HEK293T (cell line): ENCODE results near the gene CAMK2B.

Source experiments
- CTCF ChIA-PET: fragments of 350-600 bp; formaldehyde crosslinking; extraction: SDS; loops from one replicate; lab custom pipeline; 2021; ENCODE audit warnings: antibody characterized with exemption, inconsistent platforms; lab: Yijun Ruan, JAX
- POLR2A ChIA-PET: fragments of 350-600 bp; formaldehyde crosslinking; extraction: SDS; loops from one replicate; lab custom pipeline; 2020; ENCODE audit warnings: antibody characterized with exemption, inconsistent platforms; lab: Yijun Ruan, JAX
- DNase-seq: peaks from one replicate; pipeline ENCODE4 v3.0.0; 2012; ENCODE audit warnings: mixed read lengths; ENCODE audit errors: extremely low spot score
- ARNT ChIP-seq: fragments of 450-650 bp; IDR thresholded peaks from 2 replicates; pipeline ENCODE4 v1.6.1; 2017; ENCODE audit warnings: mild to moderate bottlenecking
- BHLHE40 ChIP-seq: fragments of 450-650 bp; IDR thresholded peaks from 2 replicates; pipeline ENCODE4 v1.6.1; 2016; ENCODE audit warnings: mild to moderate bottlenecking, moderate library complexity, borderline replicate concordance
- CTBP1 ChIP-seq: fragments of 450-650 bp; IDR thresholded peaks from 2 replicates; pipeline ENCODE4 v1.6.1; 2016; ENCODE audit warnings: borderline replicate concordance
- ELF4 ChIP-seq: fragments of 450-650 bp; IDR thresholded peaks from 2 replicates; pipeline ENCODE4 v1.6.1; 2017; ENCODE audit warnings: antibody characterized with exemption
- FOXA1 ChIP-seq: fragments of 450-650 bp; IDR thresholded peaks from 2 replicates; pipeline ENCODE4 v1.6.1; 2016; ENCODE audit warnings: mild to moderate bottlenecking
- FOXK2 ChIP-seq: fragments of 450-650 bp; IDR thresholded peaks from 2 replicates; pipeline ENCODE4 v1.6.1; 2016; ENCODE audit warnings: mild to moderate bottlenecking
- FOXM1 ChIP-seq: fragments of 450-650 bp; IDR thresholded peaks from 2 replicates; pipeline ENCODE4 v1.6.1; 2017; ENCODE audit warnings: mild to moderate bottlenecking, borderline replicate concordance
- HDGF ChIP-seq: fragments of 450-650 bp; IDR thresholded peaks from 2 replicates; pipeline ENCODE4 v1.6.1; 2017; ENCODE audit warnings: antibody characterized with exemption, borderline replicate concordance
- L3MBTL2 ChIP-seq: fragments of 450-650 bp; conservative IDR thresholded peaks from 2 replicates; pipeline ENCODE4 v1.6.1; 2016; ENCODE audit warnings: mild to moderate bottlenecking
- LEF1 ChIP-seq: fragments of 450-650 bp; IDR thresholded peaks from 2 replicates; pipeline ENCODE4 v1.6.1; 2017; ENCODE audit warnings: mild to moderate bottlenecking, borderline replicate concordance
- NFRKB ChIP-seq: fragments of 450-650 bp; IDR thresholded peaks from 2 replicates; pipeline ENCODE4 v1.6.1; 2016; ENCODE audit warnings: mild to moderate bottlenecking, moderate library complexity
- SP1 ChIP-seq: fragments of 450-650 bp; IDR thresholded peaks from 2 replicates; pipeline ENCODE4 v1.6.1; 2017
- SUZ12 ChIP-seq: fragments of 450-650 bp; IDR thresholded peaks from 2 replicates; pipeline ENCODE4 v1.6.1; 2016; ENCODE audit warnings: mild to moderate bottlenecking
- TARDBP ChIP-seq: fragments of 450-650 bp; IDR thresholded peaks from 2 replicates; pipeline ENCODE4 v1.6.1; 2016
- ZNF384 ChIP-seq: fragments of 450-650 bp; IDR thresholded peaks from 2 replicates; pipeline ENCODE4 v1.6.1; 2016
- TF ChIP-seq, protein P1 (sequence below): fragments of 450-650 bp; IDR thresholded peaks from 2 replicates; pipeline ENCODE4 v1.6.1; 2016

CAMK2B gene

DNA sequence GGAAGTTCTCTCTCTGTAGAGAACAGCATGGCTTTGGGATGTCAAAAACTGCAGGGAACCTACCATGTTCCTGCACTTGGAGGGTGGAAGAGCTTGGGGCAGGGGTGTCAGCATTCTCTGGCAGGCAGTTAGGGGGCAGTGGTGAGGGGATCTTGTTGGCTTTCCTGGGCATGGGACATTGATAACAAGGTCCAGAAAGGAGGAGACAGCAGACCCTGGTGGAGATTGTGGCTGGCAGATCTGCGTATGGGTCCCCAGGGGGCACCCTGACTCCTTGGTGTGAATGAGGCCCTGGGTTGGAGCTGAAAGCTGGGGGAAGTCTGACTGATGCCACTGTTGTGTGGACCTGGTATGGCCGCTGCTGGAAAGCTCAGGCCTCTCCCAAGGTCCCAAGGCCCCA is 22.9 kb upstream of the CAMK2B start:
- DNase-seq = peak; percentile 26
- TF ChIP-seq HDGF (no peak), TARDBP (no peak), ELF4 (no peak), ARNT (no peak), ZNF384 (no peak), BHLHE40 (no peak), FOXA1 (no peak), CTBP1 (no peak), FOXM1 (no peak), NFRKB (no peak), L3MBTL2 (no peak), FOXK2 (no peak), SUZ12 (no peak), SP1 (no peak)
- TF ChIP-seq, protein P1, sequence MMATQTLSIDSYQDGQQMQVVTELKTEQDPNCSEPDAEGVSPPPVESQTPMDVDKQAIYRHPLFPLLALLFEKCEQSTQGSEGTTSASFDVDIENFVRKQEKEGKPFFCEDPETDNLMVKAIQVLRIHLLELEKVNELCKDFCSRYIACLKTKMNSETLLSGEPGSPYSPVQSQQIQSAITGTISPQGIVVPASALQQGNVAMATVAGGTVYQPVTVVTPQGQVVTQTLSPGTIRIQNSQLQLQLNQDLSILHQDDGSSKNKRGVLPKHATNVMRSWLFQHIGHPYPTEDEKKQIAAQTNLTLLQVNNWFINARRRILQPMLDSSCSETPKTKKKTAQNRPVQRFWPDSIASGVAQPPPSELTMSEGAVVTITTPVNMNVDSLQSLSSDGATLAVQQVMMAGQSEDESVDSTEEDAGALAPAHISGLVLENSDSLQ = no peak
- POLR2A ChIA-PET = no interaction called here
- CTCF ChIA-PET = interaction anchor here (0.6 to 1.7 kb wide), 2 partner anchors 10 to 328 kb away, joined by 4 to 6 read pairs; no protein-coding TSS in a partner anchor

DNA sequence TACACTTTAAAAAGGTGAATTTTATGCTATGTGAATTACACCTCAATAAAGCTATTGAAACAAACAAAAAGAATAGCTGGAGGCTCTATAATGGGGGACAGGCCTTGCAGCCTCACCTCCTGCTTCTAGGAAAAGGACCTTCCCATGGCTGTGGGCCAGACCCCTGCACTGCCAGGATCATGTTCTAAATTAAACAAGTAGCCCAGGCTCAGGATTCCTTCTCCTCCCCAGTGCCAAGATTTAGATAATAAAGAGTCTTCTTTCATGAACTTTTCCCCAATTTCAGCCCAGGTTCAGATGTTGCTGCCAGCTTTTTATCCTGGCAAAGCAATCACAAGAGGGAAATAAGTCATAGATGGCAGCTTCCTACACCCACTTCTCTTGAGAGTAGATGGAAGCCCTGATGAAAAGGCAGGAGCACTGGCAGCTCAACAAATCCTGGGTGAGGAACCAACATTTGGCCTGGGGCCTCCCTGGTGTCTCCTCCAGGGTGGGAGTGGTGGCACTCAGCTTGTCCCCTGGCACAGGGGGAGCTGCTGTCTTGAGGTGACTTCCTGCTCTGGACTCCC is 22.2 kb upstream of the CAMK2B start:
- no peak for DNase-seq
- no peak for TF ChIP-seq ARNT
- no peak for TF ChIP-seq ZNF384
- TF ChIP-seq ELF4 = no peak
- TF ChIP-seq SUZ12 = no peak
- TF ChIP-seq, protein P1 = no peak
- no peak for TF ChIP-seq CTBP1
- no peak for TF ChIP-seq HDGF
- no peak for TF ChIP-seq FOXM1
- no peak for TF ChIP-seq SP1
- no peak for TF ChIP-seq BHLHE40
- TF ChIP-seq TARDBP = no peak
- no peak for TF ChIP-seq FOXA1
- no peak for TF ChIP-seq L3MBTL2
- TF ChIP-seq FOXK2 = no peak
- no peak for TF ChIP-seq NFRKB
- ChIA-PET POLR2A (no interaction called here), CTCF (interaction anchor here (0.7 to 1.7 kb wide), 3 partner anchors 10 to 83 kb away, joined by 3 to 6 read pairs (median 3); no protein-coding TSS in a partner anchor)

DNA sequence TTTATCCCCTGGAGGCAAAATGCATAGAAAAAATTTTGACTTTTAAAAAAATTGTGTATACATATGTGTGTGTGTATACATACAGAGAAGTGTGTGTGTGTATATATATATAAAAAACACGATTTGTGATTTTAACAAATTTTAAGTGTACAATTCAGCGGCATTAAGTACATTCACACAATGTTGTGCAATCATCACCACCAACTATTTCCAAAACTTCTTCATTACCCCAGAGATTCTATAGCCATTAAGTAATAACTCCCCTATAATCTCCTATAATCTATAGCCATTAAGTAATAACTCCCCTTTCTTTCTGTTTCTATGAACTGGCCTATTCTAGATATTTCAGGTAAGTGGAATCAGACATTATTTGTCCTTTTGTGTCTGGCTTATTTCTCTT is 20.7 kb upstream of the CAMK2B start:
- TF ChIP-seq LEF1 = no peak
- ChIA-PET POLR2A (no interaction called here), CTCF (no interaction called here)
- no peak for DNase-seq

DNA sequence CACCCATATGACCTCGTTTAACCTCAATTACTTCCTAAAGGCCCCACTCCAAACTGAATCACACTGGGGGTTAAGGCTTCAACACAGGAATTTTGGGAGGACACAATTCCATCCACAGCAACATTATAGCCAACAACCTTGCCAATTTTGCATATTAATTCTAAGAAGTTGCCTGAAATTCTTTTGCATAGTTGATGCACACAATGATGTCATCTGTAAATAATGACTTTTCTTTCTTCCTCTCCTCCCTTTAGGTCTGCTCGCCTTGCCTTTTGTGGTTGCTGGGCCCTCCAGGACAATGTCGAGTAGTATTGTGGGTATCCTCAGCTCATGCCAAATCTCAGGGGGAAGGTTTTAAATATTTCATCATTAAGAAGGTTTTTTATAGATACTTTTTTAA is 16.0 kb upstream of the CAMK2B start:
- no peak for DNase-seq
- TF ChIP-seq LEF1 = no peak
- TF ChIP-seq TARDBP = no peak
- TF ChIP-seq ARNT = no peak
- no peak for TF ChIP-seq FOXM1
- TF ChIP-seq FOXA1 = no peak
- TF ChIP-seq CTBP1 = no peak
- TF ChIP-seq FOXK2 = no peak
- TF ChIP-seq, protein P1 = no peak
- no peak for TF ChIP-seq ELF4
- TF ChIP-seq SP1 = no peak
- no peak for TF ChIP-seq BHLHE40
- TF ChIP-seq SUZ12 = no peak
- no peak for TF ChIP-seq HDGF
- CTCF ChIA-PET = no interaction called here
- POLR2A ChIA-PET = no interaction called here

DNA sequence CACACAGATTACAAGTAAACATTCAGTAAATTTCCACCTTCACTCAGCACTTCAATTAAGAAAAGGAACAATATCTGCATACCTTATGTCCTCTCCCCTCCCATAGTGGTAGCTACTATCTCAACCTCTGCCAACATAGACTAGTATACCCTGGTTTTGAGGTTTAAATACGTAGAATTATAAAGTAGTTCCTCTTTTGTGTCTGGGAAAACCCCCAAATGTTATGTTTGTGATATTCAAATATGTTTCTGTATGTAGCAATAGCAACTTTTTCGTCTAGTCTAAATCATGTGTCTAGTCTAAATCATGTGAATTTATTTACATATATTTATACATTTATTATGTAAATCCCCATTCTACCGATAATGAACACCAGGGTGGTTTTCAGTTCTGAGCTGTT is 13.2 kb upstream of the CAMK2B start:
- POLR2A ChIA-PET = no interaction called here

DNA sequence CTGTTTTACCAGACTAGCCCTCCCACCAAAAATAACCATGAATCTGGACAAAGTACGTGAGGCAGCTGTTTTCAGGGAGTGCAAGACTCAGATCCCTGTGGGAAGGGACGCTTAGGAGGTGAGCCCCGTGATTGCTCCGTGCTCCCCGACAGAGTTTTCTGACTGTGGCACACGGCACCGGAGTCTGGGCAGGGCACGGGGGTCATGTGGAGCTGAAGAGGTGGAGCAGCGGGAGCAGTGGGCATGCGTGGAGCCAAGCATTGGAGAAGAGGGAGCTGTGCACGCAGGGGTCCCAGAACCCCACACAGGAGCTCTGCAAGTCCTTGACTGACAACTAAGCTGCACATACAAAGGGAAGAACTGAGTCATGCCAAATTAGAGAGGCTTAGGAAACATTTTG is 11.1 kb upstream of the CAMK2B start:
- no peak for TF ChIP-seq ELF4
- no peak for TF ChIP-seq FOXM1
- ChIA-PET CTCF (no interaction called here), POLR2A (no interaction called here)
- DNase-seq = no peak

More for the DNA sequence above, 13.2 kb upstream of the CAMK2B start:
- no peak for DNase-seq
- CTCF ChIA-PET = interaction anchor here (1.6 kb wide), 1 partner anchor 9 kb away, joined by 6 read pairs; no protein-coding TSS in a partner anchor
- TF ChIP-seq SP1 (no peak), L3MBTL2 (no peak), HDGF (no peak), ARNT (no peak), SUZ12 (no peak), CTBP1 (no peak), FOXM1 (no peak)
- TF ChIP-seq, protein P1 = no peak
